Stimulated activated CD4-positive, alpha-beta T cell treated with anti-CD3 and anti-CD28 coated beads, Interleukin-12 subunit alpha, Interleukin-12 subunit beta, amount 100 ng/mL, for 4 hours (primary cell): Measurements from ENCODE around the gene KRTAP3-2.

Experiments
- DNase-seq: peaks from one replicate; pipeline ENCODE4 v3.0.0-alpha.2; 2020

The KRTAP3-2 gene

DNA sequence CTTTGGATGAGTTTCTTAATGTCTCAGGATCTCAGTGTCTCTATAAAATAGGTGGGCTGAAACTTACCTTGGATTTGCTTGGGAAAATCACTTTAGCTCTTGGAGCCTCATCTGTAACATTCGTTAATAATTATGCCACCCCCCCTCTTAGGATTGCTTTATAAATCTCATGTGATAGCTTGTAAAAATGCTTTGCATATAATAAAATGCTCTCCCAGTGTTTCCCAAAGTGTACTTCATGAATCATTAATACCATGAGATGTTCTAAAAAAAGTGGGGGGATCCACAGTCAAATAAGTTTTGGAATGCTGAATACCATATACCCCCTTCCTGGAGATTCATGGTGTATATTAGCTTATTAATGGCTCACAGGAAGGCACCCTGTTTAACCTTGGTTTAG is 38.1 kb downstream of the KRTAP3-2 start:
- no peak for DNase-seq

DNA sequence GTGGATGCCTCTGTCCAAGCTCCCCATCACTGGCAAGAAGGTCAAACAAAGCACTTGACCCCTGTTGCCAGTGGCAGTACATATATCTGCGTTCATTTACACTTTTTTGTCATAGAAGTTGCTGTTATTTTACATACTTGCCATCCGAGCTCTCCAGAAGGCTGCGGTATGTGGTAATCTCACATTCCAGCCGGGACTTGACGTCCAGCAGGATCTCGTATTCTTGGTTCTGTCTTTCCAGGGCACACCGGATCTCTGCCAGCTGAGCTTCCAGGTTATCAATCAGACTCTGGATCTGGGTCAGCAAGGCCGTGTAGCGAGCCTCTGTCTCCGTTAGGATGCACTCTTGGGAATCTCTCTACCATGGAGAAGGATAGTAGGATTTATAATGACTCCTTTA is 39.6 kb downstream of the KRTAP3-2 start:
- DNase-seq = no peak

DNA sequence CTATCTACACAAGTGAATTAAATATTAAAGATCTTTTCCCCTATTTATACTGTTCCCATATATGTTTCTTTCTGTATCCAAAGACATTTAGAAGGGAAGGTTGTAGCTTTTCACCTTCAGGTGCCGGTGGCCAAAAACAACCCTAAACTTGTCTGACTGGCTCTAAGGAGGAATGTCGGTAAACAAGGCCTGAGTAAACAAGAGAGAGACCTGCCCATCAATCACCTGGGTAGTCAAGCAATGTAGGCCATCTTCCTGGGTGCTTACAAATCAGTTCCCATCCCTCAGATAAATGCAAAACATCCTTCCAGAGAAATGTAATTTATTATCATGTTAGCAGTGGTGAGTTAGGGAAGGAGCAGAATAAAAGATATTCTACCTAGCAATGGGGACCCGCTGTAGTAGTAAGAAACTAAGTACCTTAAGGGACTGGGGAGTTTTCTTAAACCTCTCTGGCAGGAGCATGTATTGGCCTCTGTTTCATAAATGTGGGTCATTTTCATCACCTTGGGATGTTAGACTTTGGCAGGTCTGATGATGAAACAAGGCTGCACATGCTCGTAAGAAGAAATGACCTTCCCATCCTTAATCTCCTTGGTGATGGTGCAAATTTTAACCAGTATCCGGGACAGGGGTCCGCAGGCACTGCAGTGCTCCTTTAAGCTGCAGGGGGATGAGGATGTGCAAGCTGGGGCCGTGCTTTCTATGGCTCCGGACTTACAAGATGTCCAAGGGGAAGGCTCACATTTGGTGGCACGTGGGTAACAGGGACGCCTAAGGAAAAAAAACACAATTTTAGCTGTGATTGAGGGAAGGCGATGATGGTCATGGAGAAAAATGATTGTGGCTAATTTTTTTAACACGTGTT is 41.4 kb downstream of the KRTAP3-2 start:
- DNase-seq = no peak

DNA sequence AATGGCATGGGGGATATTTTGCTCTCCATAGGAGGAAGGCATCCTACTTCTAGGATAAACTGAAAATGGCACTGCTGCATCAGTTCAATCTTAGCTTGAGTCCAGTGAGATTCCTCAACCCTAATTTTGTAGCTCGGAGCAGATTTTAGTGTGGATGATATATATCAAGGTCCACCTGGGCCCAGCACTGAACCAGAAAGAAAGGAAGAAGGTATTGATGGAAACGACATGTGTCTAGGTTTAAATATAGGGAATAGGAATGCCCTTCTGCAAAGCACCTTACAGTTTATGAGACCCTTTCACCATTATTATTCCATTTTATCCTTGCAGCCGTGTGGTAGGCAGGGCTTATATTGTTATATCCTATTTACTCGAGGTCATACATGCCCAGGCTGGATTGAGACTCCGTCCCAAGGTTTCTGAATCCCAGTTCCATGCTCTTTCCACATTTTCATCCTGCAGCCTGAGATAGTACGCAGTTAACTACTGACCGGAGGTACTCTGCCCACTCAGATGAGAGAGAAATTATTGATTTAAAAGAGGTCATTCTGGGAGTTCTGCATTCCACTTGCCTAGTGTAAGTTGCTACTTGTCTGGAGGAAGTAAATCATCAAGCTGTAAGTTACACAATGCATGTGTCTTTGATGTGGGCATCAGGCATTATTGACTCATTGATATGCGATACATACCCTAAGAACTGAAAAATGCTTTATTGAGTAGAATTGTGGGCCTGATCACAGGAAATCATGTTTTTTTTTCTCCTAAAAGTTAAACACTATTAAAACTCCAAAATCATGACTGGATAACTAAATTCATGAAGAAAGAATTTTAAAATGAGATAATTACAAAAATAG is 43.1 kb downstream of the KRTAP3-2 start:
- no peak for DNase-seq

DNA sequence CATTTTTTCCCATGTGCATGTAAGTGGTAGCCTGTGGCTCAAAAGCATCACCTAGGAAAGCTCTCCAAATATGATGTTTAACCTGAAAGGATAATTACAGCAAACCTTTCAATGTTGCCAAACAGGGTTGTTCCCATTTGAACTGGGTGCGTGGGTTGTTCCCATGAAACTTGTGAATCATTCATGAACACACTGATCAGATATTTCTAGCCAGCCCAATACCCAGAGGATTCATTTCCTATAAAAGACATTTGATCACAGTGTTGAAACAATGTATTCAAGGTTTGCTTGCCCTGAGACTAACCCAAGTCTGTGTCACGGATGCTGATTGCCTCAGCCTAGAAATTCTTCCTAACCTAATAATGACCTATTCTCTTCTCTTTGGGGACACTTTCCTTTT is 45.8 kb downstream of the KRTAP3-2 start:
- DNase-seq = no peak

DNA sequence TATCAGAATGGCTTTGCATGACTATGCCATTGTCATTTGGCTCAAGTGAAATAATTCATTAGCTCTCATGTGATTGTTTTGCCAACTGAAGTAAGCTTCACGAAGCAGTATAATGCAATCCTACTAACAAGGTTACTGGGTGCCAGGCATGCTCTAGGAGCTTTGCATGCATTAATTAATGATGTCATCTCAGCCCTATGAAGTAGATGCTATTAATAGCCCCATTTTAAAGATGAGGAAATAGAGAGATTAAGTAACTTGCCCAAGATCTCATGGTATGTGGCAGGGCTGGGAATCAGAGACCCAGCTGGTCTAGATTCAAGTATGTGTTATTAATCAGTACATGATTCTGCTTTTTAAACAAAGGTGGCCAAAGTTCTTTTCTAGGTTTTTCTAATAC is 47.0 kb downstream of the KRTAP3-2 start:
- DNase-seq = no peak

DNA sequence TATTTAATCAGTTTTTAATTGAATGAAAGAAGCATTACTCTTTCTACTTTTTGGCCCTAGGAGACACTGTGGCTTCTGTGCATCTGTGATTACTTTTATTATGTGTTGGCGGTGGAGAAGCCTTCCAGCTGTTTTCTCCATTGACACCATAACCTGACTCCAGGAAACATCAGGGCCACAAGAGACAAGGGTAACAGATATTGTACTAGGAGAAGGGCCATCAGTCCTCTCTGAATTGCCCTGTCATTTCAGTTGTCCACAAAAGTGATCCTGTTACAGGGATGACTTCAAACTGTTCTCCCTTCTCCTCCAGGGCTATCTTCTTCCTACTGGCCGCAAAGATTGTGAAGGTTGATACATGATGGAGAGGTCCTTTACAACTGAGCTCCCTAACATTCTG is 47.6 kb downstream of the KRTAP3-2 start:
- no peak for DNase-seq

DNA sequence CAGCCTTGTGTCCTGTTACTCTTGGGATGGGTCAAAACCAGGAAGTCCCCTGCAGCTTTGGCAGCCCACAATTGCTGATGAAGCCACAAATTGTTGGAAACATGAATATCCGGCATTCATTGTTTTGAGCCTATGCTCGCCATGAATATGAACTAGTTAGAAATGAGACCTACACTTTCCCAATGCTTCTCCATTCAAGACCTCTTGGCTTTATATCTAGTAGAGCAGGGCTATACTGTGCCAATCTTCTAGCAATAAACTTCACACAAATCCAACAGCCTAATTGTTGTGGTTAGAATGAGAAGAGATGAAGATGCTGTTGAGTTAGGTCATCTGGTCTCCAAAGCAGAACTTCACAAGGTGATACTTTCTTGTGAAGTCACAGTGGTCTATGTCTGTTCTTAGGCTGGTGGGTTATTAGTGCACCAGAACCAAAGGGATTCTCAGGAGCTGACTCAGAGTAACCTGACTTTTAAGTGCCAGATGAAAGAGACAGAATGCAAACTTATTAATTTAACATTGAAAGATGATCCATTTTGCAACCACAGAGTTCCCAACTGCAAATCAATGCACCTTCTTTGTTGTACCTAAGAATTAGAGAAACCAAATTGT is 48.6 kb downstream of the KRTAP3-2 start:
- DNase-seq = no peak

DNA sequence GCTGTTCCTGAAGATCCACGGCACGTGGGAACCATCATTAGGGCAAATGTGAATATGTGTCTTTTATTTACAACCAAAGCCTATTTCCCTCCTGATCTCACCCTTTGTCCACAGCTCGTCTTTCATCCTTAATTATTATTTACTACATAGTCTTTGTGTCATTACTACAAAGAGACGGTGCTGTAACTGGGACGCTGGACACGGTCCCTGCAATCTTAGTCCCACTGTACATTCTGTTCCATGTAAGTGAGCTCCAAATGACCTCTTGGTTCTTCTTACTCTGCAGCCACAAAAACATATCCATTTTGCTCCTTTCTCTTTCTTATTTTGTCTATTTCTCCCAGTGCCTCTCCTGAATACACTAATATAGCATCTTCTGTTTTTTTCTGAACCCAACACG is 49.5 kb downstream of the KRTAP3-2 start:
- no peak for DNase-seq

DNA sequence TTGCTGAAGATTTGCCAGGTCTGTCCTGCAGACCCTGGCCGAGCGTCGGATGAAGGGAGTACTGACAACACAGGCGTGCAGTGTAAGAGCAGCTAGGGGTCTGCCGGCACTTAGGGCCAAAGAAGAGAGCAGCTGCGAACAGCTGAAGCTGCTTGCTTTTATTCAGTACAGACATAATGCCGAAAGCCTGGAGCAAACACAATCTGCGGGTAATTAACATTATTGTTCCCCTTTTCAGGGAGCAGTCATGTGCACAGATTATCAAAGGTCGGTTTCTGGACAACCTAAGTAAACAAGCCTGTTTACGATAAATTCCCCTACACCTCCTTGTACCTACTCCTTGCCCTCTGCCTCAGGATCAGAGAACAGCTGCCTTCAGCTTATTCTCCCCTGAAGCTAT is 50.3 kb downstream of the KRTAP3-2 start:
- DNase-seq = no peak
